ENCODE data around the gene CNGA4.

CNGA4 gene

DNA sequence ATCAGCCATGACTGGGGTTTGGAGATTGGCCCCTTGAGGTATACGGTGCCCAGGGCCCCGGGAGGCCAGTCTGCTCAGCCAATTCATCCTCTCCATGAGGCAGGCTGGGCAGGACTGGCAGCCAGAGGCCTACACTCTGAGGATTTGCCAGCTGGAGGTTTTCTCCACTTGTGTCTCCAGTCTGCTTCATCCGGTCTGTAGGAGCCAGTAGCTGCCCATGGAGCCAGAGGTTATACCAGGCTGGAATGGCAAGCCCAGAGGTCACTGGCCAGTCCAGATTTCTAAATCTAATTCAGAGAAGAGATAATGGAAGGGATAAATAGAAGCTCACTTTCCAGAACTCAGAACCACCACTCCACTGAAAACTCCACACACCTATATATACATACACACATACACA, 14.5 kb upstream of the CNGA4 start:
- H3K4me3 ChIP-seq (ENCODE audit: low read depth, low read length), result no peak overlapping the region
- no peak for DNase-seq (ENCODE audit: low read depth)
- TF ChIP-seq, protein P1, sequence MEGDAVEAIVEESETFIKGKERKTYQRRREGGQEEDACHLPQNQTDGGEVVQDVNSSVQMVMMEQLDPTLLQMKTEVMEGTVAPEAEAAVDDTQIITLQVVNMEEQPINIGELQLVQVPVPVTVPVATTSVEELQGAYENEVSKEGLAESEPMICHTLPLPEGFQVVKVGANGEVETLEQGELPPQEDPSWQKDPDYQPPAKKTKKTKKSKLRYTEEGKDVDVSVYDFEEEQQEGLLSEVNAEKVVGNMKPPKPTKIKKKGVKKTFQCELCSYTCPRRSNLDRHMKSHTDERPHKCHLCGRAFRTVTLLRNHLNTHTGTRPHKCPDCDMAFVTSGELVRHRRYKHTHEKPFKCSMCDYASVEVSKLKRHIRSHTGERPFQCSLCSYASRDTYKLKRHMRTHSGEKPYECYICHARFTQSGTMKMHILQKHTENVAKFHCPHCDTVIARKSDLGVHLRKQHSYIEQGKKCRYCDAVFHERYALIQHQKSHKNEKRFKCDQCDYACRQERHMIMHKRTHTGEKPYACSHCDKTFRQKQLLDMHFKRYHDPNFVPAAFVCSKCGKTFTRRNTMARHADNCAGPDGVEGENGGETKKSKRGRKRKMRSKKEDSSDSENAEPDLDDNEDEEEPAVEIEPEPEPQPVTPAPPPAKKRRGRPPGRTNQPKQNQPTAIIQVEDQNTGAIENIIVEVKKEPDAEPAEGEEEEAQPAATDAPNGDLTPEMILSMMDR (conservative IDR thresholded peaks at IDR 0.05; ENCODE audit: low read depth, low read length), result no peak

DNA sequence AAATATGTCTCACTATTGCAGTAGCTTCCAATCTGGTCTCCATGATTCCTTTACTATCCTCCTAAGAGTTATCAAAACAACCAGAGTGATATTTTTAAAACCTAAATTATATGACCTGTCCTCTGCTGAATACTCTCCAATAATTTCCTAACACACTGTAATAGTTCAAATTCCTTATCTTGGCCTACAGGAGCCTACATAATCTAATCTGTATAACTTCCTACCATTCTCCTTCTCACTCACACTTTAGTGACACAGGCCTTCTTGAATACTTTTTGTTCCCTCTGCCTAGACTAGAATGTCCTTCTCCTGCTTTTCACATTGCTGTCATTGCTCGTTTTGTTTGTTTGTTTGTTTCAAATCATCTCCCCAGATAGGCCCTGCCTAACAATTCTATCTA, 13.9 kb upstream of the CNGA4 start:
- TF ChIP-seq, protein P1 (conservative IDR thresholded peaks at IDR 0.05; ENCODE audit: low read depth, low read length), result no peak
- no peak for DNase-seq (ENCODE audit: low read depth)

DNA sequence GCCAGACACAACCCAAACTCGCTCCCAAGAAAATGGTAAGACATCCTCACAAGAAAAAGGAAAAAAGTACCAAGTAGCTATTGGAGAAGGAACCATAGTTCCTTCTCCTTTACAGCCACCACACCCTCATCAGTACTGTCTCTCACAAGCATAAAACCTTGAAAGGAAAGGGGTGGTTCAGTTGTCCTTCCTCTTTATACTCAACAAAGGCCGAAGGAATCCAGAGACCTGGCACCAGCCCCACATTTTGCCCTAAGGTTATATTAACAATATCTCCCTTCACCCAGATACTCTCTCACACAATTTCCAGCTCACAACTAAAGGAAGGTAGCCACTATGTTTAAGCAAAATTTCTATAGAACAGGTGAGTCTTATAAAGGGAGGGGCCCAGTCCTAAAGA, 13.0 kb upstream of the CNGA4 start:
- no peak overlapping the region for H3K4me3 ChIP-seq (ENCODE audit: low read depth, low read length)
- TF ChIP-seq, protein P1 (conservative IDR thresholded peaks at IDR 0.05; ENCODE audit: low read depth, low read length), result no peak
- DNase-seq (ENCODE audit: low read depth), result no peak

More for the DNA sequence above, 13.9 kb upstream of the CNGA4 start:
- H3K4me3 ChIP-seq (ENCODE audit: low read depth, low read length), result no peak overlapping the region

DNA sequence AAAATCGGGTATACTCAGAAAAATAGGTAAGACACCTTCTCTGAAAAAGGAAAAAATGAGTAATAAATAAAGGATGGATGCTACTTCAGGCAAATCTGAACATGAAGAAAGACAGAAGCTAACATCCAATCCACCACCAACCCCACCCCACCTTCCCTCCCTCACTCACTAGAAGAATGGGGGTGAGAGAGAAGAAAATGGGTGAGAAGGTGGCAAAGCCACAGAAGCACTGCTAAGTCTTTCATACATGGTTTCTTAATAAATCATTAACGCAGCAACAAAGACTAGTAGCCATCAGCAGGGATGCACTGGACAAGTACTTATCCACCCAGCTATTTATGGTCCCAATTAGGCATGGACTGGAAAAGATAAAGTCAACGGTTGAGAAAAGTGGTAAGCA, 10.4 kb upstream of the CNGA4 start:
- H3K4me3 ChIP-seq (ENCODE audit: low read depth, low read length), result no peak overlapping the region
- TF ChIP-seq, protein P1 (conservative IDR thresholded peaks at IDR 0.05; ENCODE audit: low read depth, low read length), result no peak
- DNase-seq (ENCODE audit: low read depth), result no peak

DNA sequence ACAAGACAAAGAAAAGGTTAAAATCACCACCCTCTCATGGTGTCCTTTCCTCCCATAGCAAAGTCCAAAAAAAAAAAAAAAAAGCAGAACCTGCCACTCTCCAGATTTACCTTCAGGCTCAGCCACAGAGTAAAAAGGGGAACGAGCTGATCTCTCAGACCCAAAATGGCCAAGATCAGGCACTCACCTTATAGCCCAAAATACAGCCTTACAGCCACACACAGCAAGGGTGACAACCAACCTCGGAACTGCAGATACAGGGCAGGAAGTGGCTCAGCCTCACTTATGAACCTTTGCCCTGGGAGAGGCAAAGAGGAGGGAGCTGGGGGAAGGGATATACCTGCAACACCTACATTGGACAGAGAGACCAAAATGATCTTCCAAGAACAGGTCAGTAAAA, 9.0 kb upstream of the CNGA4 start:
- DNase-seq (ENCODE audit: low read depth), result no peak
- TF ChIP-seq, protein P1 (conservative IDR thresholded peaks at IDR 0.05; ENCODE audit: low read depth, low read length), result no peak
- H3K4me3 ChIP-seq (ENCODE audit: low read depth, low read length), result no peak overlapping the region

DNA sequence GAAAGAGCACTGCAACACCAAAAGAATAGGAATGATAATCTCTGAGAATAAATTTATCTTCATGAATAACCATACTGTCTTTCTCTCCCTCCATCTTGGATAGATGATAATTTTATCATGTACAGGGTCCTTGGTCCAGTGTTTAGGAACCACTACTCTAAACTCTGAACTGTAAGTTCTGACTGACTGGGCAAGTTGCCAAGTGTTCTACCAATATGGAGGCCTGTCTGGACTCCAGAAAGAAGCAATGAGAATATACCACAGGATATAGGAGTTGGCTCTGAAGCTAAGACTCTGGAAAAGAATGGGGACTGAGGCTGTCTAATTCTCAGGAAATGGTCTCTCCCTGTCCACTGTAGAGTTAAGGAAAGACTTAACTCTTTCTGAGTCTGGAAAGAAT, 6.0 kb upstream of the CNGA4 start:
- no peak overlapping the region for H3K4me3 ChIP-seq (ENCODE audit: low read depth, low read length)
- TF ChIP-seq, protein P1 (conservative IDR thresholded peaks at IDR 0.05; ENCODE audit: low read depth, low read length), result no peak
- DNase-seq (ENCODE audit: low read depth), result no peak

DNA sequence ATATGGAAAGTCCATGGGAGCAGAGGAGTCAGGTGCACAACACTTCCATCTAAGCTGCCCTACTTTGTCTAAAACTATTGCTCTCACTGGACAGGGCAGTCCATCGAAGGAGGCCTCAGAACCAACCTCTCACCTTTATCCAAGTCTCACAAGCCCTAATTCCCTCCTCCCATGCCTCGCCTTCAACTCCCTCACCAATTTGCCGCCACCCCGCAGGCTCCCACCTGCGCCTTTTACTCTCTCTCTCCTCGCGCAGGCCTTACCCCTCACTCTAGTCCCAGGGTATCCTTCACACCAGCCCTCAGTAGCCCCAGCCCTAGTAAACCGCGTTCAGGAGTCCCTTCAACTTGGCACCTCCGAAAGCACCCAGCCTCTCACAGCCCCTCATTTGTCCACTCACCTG, 4.9 kb upstream of the CNGA4 start:
- no peak for DNase-seq (ENCODE audit: low read depth)
- TF ChIP-seq, protein P1 (conservative IDR thresholded peaks at IDR 0.05; ENCODE audit: low read depth, low read length), result no peak
- peak overlapping the region; percentile 87 for H3K4me3 ChIP-seq (ENCODE audit: low read depth, low read length)

All from choroid plexus epithelial cell (primary cell).